RPMI8226 (cell line): ENCODE measurements around the gene PCTP.

Source experiments
- DNase-seq: peaks from one replicate; pipeline ENCODE4 v3.0.0-alpha.2; 2015

PCTP gene

GRCh38 chr17:55760643-55761355 lies 9.9 kb downstream of the PCTP start:
- DNase-seq = no peak

GRCh38 chr17:55762086-55762858 lies 11.4 kb downstream of the PCTP start:
- DNase-seq = no peak

GRCh38 chr17:55763856-55764255 lies 13.0 kb downstream of the PCTP start:
- DNase-seq = no peak

- no peak for DNase-seq
These were observed 13.8 kb downstream of the PCTP start for GRCh38 chr17:55764610-55765009.

- no peak for DNase-seq
These were observed 14.6 kb downstream of the PCTP start for GRCh38 chr17:55765472-55765871.

- DNase-seq = no peak
These were observed 18.2 kb downstream of the PCTP start for GRCh38 chr17:55768936-55769624.

- DNase-seq = no peak
These were observed 18.8 kb downstream of the PCTP start for GRCh38 chr17:55769625-55770000.

- DNase-seq = peak; percentile 17
These were observed 19.5 kb downstream of the PCTP start for GRCh38 chr17:55770196-55770870.

- no peak for DNase-seq
These were observed 21.2 kb downstream of the PCTP start for GRCh38 chr17:55772086-55772485.

GRCh38 chr17:55773671-55774070 lies 22.8 kb downstream of the PCTP start:
- DNase-seq = no peak

- no peak for DNase-seq
These were observed 24.0 kb downstream of the PCTP start for GRCh38 chr17:55774846-55775271.

GRCh38 chr17:55776271-55776670 lies 25.4 kb downstream of the PCTP start:
- no peak for DNase-seq

- DNase-seq = no peak
These were observed 26.7 kb downstream of the PCTP start for GRCh38 chr17:55777471-55777971.

- DNase-seq = no peak
These were observed 27.7 kb downstream of the PCTP start for GRCh38 chr17:55778389-55779118.

GRCh38 chr17:55783684-55784245 lies 32.9 kb downstream of the PCTP start:
- DNase-seq = no peak

- DNase-seq = no peak
These were observed 33.8 kb downstream of the PCTP start for GRCh38 chr17:55784666-55785065.

GRCh38 chr17:55785181-55785580 lies 34.3 kb downstream of the PCTP start:
- no peak for DNase-seq

GRCh38 chr17:55793272-55793671 lies 42.4 kb downstream of the PCTP start:
- no peak for DNase-seq

- no peak for DNase-seq
These were observed 44.1 kb downstream of the PCTP start for GRCh38 chr17:55794725-55795482.

- DNase-seq = no peak
These were observed 56.1 kb downstream of the PCTP start for GRCh38 chr17:55806745-55807495.
